Hepatocyte (in vitro differentiated cells): ENCODE results near the gene OR2Y1.

ENCODE experiments used
- EZH2phosphoT487 ChIP-seq: fragments of 200-600 bp; sonication (generic); IDR thresholded peaks from one replicate; pipeline ENCODE4 v1.6.1; 2018; ENCODE audit warnings: antibody characterized with exemption, mild to moderate bottlenecking, low read depth, moderate library complexity; ENCODE audit not compliant: unreplicated experiment, severe bottlenecking
- TF ChIP-seq, protein P1 (sequence below): fragments of 200-600 bp; sonication (generic); IDR thresholded peaks from 2 replicates; pipeline ENCODE4 v1.5.1; 2016; ENCODE audit warnings: antibody characterized with exemption, mild to moderate bottlenecking; ENCODE audit not compliant: poor library complexity

DNA sequence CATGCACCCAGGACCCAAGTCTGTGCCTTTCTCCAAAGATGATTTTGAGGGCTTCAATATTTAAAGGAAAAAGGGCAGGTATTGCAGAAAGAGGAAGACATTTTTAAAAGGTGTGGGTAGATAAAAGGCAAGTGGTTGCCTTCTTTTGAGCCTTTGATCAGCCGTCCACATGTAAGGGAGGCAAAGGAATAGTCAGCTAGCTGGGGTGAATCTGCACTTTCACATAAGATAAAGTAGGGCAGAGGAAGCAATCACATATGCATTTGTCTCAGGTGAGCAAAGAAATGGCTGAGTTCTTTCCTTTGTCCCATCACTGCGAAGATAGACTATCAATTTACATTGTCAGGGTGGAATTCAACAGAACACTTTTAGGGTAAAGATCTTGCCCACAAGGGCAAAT is 42.9 kb upstream of the OR2Y1 start:
- TF ChIP-seq, protein P1, sequence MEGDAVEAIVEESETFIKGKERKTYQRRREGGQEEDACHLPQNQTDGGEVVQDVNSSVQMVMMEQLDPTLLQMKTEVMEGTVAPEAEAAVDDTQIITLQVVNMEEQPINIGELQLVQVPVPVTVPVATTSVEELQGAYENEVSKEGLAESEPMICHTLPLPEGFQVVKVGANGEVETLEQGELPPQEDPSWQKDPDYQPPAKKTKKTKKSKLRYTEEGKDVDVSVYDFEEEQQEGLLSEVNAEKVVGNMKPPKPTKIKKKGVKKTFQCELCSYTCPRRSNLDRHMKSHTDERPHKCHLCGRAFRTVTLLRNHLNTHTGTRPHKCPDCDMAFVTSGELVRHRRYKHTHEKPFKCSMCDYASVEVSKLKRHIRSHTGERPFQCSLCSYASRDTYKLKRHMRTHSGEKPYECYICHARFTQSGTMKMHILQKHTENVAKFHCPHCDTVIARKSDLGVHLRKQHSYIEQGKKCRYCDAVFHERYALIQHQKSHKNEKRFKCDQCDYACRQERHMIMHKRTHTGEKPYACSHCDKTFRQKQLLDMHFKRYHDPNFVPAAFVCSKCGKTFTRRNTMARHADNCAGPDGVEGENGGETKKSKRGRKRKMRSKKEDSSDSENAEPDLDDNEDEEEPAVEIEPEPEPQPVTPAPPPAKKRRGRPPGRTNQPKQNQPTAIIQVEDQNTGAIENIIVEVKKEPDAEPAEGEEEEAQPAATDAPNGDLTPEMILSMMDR = no peak
- TF ChIP-seq EZH2phosphoT487 = no peak
